GM18868 (cell line): Measurements from ENCODE around the gene OR7E24.
"Not testable (repeated sequence)": the region's sequence is repeated elsewhere in the genome, so short reads cannot be mapped to it uniquely, and the experiment has no call there.

Source experiments
- ATAC-seq: cut with Tn5 transposase; IDR thresholded peaks from one replicate; pipeline ENCODE4 v1.9.1; 2021; ENCODE audit warnings: mild to moderate bottlenecking, moderate library complexity; ENCODE audit not compliant: unreplicated experiment

Gene OR7E24

DNA sequence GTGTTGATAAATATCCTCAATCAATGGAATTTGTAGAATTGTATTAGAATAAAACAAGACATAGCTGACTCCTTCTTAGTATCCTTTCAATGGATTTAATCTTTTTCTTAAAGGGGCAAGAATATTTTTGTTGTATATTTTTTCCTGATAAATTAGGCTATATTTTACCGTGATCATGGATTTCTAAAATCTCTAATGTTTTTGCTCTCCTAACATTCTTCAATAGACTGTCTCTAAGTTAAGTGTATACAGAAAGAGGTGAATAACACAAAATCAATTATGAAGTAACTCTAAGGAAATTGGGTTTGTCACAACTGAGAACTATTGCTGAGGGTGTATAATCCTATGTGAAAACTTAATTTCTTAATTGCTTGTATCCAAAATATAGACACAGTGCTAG is at the start of gene OR7E24:
Gene OR7E24 (plus strand): TSS at position 301 of the 400 bp plus-strand sequence. CDS start 114 bp downstream, outside the sequence.
- ATAC-seq, result no peak

DNA sequence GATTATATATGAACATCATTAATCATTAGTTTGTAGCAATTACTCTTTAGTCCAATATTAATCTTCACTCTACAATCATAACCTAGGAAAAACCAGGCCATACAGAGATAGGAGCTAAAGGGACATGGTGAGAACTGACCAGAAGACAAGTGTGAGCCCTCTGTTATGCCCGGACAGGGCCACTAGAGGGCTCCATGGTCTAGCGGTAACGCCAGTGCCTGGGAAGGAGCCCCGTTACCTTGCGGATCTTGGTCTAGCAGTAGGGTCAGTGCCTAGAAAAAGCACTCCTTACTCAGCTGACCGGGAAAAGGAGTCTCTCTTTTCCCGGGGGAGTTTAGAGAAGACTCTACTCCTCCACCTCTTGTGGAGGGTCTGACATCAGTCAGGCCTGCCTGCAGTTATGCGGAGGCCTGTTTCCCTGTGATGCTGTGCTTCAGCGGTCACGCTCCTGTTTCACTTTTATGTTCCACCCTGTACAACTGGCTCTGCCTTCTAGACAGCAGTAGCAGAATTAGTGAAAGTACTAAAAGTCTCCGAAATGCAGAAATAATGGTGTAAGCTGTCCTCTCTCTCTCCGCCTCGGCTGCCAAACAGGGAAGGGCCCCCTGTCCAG is 45.1 kb upstream of the OR7E24 start:
- no peak for ATAC-seq

DNA sequence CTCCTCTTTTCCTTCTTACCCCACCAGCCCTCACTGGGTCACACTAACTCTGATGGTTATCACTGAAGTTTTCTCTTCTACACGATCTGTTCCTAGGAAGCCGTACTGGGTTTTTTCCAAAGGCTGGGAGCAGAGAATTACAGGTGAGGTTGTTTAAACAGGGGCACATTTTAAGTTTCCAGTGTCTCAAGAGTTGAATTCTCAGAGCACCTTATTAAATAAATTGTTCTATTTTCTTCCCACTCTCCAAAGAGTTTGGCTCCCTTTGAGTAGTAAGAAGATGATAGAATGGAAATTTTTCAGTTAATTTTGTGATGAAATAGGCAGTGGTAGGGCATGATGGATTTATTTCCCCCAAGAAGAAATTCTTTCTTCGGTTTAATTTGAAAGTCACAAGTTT is 31.2 kb upstream of the OR7E24 start, which contains the start of gene OR7D4:
Gene OR7D4 (minus strand): TSS at position 101 of the 400 bp plus-strand sequence. CDS start 4,752 bp downstream, outside the sequence.
- no peak for ATAC-seq

DNA sequence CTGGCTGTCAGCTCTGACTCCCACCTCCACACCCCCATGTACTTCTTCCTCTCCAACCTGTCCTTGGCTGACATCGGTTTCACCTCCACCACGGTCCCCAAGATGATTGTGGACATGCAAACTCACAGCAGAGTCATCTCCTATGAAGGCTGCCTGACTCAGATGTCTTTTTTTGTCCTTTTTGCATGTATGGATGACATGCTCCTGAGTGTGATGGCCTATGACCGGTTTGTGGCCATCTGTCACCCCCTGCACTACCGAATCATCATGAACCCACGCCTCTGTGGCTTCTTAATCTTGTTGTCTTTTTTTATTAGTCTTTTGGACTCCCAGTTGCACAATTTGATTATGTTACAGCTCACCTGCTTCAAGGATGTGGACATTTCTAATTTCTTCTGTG is 506 bp downstream of the OR7E24 start:
- ATAC-seq, result no peak

DNA sequence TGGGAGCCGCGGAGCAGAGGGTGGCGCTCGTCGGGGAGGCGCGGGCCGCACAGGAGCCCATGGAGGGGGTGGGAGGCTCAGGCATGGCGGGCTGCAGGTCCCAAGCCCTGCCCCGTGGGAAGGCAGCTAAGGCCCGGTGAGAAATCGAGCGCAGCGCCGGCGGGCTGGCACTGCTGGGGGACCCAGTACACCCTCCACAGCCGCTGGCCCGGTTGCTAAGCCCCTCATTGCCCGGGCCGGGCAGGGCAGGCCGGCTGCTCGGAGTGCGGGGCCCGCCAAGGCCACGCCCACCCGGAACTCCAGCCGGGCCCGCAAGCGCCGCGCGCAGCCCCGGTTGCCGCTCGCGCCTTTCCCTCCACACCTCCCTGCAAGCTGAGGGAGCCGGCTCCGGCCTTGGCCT is 32.8 kb downstream of the OR7E24 start:
- ATAC-seq, result not testable (repeated sequence)

DNA sequence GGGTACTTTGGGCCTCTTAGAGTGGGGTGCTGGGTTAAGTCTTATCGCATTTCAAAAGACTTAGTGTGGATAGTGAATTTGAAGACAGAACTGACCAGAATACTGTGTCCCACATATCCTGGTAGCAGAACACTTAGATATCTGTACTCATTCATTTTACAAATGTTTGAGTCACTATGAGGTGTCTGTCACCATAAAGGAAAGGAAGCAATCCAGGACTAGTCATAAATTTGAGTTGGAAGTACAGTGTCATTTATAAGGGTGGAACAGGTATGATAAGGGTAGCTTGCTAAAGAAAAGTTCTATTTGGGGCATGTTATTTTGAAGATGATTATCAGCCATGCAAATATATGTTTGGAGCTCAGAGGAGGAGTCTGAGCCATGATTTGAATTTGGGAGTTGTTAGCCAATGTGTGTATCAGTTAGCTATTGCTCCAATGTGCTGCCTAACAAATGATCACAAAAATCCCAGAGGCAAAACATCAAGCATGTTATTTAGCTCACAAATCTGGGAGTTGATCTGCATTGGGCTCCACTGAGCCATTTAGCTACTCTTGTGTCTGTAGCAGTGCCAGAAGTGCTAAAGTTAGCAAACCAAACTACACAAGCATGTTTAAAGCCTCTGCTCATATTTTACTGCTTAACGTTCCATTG is 38.6 kb downstream of the OR7E24 start:
- no peak for ATAC-seq

DNA sequence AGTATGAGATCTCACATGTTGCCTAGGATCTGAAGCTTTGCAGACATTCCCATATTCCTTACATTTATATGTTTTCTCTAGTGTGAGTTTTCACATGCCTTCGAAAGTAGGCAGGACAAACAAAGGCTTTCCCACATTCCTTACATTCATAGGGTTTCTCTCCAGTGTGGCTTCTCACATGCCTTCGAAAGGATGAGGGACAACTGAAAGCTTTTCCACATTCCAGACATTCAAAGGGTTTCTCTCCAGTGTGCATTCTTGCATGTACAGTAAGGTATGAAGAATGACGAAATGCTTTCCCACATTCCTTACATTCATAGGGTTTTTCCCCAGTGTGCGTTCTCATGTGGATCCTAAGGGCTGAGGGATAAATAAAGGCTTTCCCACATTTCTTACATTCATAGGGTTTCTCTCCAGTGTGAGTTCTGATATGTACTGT is 44.7 kb downstream of the OR7E24 start:
- no peak for ATAC-seq

DNA sequence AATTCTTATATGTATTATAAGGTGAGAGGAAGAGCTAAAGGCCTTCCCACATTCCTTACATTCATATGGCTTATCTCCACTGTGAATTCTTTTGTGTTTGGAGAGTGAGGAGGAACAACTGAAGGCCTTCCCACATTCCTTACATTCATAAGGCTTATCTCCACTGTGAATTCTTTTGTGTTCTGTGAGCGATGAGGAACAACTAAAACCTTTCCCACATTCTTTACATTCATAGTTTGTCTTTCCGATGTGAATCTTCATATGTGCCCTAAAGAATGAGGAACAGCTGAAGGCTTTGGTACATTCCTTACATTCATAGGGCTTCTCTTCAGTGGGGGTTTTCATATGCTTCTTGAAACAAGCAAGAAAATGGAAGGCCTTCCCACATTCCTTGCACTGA is 45.6 kb downstream of the OR7E24 start:
- no peak for ATAC-seq
